ENCODE measurements around the gene PTTG1IP.

PTTG1IP gene

GRCh38 chr21:44823179-44823660, 50.3 kb downstream of the PTTG1IP start:
- DNase-seq (ENCODE audit: low spot score) = no peak

GRCh38 chr21:44822484-44823178, 50.9 kb downstream of the PTTG1IP start:
- no peak for DNase-seq (ENCODE audit: low spot score)

GRCh38 chr21:44820851-44821250, 52.6 kb downstream of the PTTG1IP start:
- no peak for DNase-seq (ENCODE audit: low spot score)

- DNase-seq (ENCODE audit: low spot score) = no peak
Observed at GRCh38 chr21:44819283-44820243, 53.9 kb downstream of the PTTG1IP start.

GRCh38 chr21:44818640-44819011, 54.9 kb downstream of the PTTG1IP start:
- no peak for DNase-seq (ENCODE audit: low spot score)

GRCh38 chr21:44817914-44818639, 55.4 kb downstream of the PTTG1IP start, which contains the start of gene SUMO3:
SUMO3 (minus strand) TSS chr21:44818062; CDS start chr21:44817968, 94 bp downstream.
- DNase-seq (ENCODE audit: low spot score) = peak; percentile 88

GRCh38 chr21:44817506-44817880, 56.0 kb downstream of the PTTG1IP start:
- DNase-seq (ENCODE audit: low spot score) = peak; percentile 95

- peak; percentile 49 for DNase-seq (ENCODE audit: low spot score)
Observed at GRCh38 chr21:44816761-44817505, 56.6 kb downstream of the PTTG1IP start.

- DNase-seq (ENCODE audit: low spot score) = no peak
Observed at GRCh38 chr21:44815852-44816628, 57.5 kb downstream of the PTTG1IP start.

- no peak for DNase-seq (ENCODE audit: low spot score)
Observed at GRCh38 chr21:44815225-44815624, 58.3 kb downstream of the PTTG1IP start.

- no peak for DNase-seq (ENCODE audit: low spot score)
Observed at GRCh38 chr21:44814498-44815023, 58.9 kb downstream of the PTTG1IP start.

GRCh38 chr21:44813727-44814126, 59.8 kb downstream of the PTTG1IP start:
- no peak for DNase-seq (ENCODE audit: low spot score)

- no peak for DNase-seq (ENCODE audit: low spot score)
Observed at GRCh38 chr21:44813149-44813548, 60.3 kb downstream of the PTTG1IP start.

- DNase-seq (ENCODE audit: low spot score) = no peak
Observed at GRCh38 chr21:44812640-44813039, 60.9 kb downstream of the PTTG1IP start.

GRCh38 chr21:44810779-44811178, 62.7 kb downstream of the PTTG1IP start:
- no peak for DNase-seq (ENCODE audit: low spot score)

- DNase-seq (ENCODE audit: low spot score) = no peak
Observed at GRCh38 chr21:44805859-44806258, 67.6 kb downstream of the PTTG1IP start.

- no peak for DNase-seq (ENCODE audit: low spot score)
Observed at GRCh38 chr21:44805226-44805625, 68.3 kb downstream of the PTTG1IP start.

- DNase-seq (ENCODE audit: low spot score) = no peak
Observed at GRCh38 chr21:44804762-44805161, 68.7 kb downstream of the PTTG1IP start.

GRCh38 chr21:44803651-44804050, 69.8 kb downstream of the PTTG1IP start:
- DNase-seq (ENCODE audit: low spot score) = no peak

- DNase-seq (ENCODE audit: low spot score) = no peak
Observed at GRCh38 chr21:44802396-44803153, 70.9 kb downstream of the PTTG1IP start.

Measured in ecto neural progenitor cell (in vitro differentiated cells).